Parathyroid adenoma (tissue), 2 donors: ENCODE results near the gene RPL26.

ENCODE experiments used
- H2AFZ ChIP-seq: fragments of 300-600 bp; sonication (generic); one replicate; pipeline ENCODE4 v1.7.0; 2017; ENCODE audit warnings: antibody characterized with exemption, mild to moderate bottlenecking
- H3K27ac ChIP-seq: fragments of 300-600 bp; sonication (generic); one replicate; pipeline ENCODE4 v1.7.0; 2017
- H3K27me3 ChIP-seq: fragments of 300-600 bp; sonication (generic); one replicate; pipeline ENCODE4 v1.7.0; 2017; ENCODE audit warnings: low read length; ENCODE audit not compliant: control insufficient read depth, insufficient read depth
- H3K36me3 ChIP-seq: fragments of 300-600 bp; sonication (generic); one replicate; pipeline ENCODE4 v1.7.0; 2017; ENCODE audit warnings: low read length; ENCODE audit not compliant: control insufficient read depth, insufficient read depth
- H3K4me1 ChIP-seq: fragments of 300-600 bp; sonication (generic); one replicate; pipeline ENCODE4 v1.7.0; 2017; ENCODE audit warnings: control low read depth
- H3K4me2 ChIP-seq: fragments of 300-600 bp; sonication (generic); one replicate; pipeline ENCODE4 v1.7.0; 2017; ENCODE audit warnings: low read length
- H3K4me3 ChIP-seq: fragments of 300-600 bp; sonication (generic); one replicate; pipeline ENCODE4 v1.7.0; 2017; ENCODE audit warnings: low read depth, low read length
- H3K79me2 ChIP-seq: fragments of 300-600 bp; sonication (generic); one replicate; pipeline ENCODE4 v1.7.0; 2017; ENCODE audit warnings: control low read depth
- H3K9ac ChIP-seq: fragments of 300-600 bp; sonication (generic); one replicate; pipeline ENCODE4 v1.7.0; 2017; ENCODE audit warnings: mild to moderate bottlenecking
- H3K9me3 ChIP-seq: fragments of 300-600 bp; sonication (generic); one replicate; pipeline ENCODE4 v1.7.0; 2017; ENCODE audit warnings: low read length; ENCODE audit not compliant: control insufficient read depth
- TF ChIP-seq, protein P1 (sequence below): fragments of 300-600 bp; sonication (generic); IDR thresholded peaks from one replicate; pipeline ENCODE4 v1.7.0; 2017; ENCODE audit warnings: antibody characterized with exemption, mild to moderate bottlenecking
- donor health status: primary hyperparathyroidism.

Gene RPL26

DNA sequence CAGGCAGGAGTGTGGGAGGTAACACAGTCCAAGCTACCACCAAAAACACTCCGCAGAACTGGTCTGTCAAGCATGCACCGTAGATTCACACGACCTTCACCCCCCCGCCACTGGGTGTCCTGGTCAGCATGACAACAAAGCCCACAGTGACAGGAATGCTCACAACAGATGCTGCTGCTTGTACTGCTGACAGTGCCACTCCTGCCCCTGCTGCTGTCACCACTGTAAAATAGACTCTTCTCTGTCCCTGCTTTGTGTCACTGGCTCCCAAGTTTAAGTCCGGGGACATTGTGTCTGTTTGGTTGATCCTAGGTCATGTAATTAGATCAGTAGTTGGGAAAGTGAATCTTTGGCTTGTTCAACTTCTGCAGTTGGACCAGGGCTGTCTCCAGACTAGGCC, 50.3 kb downstream of the RPL26 start:
- Histone ChIP-seq H3K4me2 (peak overlapping the region; percentile 3), H3K79me2 (no peaks in the 10 kb centered on the region), H3K9me3 (no peaks in the 10 kb centered on the region), H3K36me3 (no peaks in the 10 kb centered on the region), H3K27me3 (no peaks in the 10 kb centered on the region), H3K27ac (no peak overlapping the region), H3K4me1 (no peaks in the 10 kb centered on the region), H3K4me3 (no peak overlapping the region), H3K9ac (no peak overlapping the region), H2AFZ (peak overlapping the region; percentile 43)
- TF ChIP-seq, protein P1, sequence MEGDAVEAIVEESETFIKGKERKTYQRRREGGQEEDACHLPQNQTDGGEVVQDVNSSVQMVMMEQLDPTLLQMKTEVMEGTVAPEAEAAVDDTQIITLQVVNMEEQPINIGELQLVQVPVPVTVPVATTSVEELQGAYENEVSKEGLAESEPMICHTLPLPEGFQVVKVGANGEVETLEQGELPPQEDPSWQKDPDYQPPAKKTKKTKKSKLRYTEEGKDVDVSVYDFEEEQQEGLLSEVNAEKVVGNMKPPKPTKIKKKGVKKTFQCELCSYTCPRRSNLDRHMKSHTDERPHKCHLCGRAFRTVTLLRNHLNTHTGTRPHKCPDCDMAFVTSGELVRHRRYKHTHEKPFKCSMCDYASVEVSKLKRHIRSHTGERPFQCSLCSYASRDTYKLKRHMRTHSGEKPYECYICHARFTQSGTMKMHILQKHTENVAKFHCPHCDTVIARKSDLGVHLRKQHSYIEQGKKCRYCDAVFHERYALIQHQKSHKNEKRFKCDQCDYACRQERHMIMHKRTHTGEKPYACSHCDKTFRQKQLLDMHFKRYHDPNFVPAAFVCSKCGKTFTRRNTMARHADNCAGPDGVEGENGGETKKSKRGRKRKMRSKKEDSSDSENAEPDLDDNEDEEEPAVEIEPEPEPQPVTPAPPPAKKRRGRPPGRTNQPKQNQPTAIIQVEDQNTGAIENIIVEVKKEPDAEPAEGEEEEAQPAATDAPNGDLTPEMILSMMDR, result no peak

DNA sequence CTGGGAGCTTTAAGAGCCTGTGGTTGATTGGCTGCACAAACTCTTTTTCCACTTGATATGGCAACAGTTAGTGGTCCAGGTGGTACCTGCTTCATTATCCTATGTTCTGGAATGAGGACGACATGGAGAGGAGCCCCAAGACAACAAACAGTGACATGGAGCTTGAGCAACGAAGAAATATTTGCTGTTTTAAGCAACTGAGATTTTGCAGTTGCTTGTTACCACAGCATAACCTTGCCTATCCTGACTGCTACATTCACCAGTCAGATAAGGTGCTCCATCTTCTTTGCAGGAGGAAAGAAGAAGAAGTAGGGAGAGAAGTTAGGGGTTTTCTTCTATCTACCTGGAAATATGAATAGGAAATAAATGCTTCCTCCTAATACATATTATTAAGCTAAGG, 50.9 kb downstream of the RPL26 start:
- no peaks in the 10 kb centered on the region for H3K79me2 ChIP-seq
- H3K4me2 ChIP-seq, result no peak overlapping the region
- no peaks in the 10 kb centered on the region for H3K27me3 ChIP-seq
- no peak overlapping the region for H3K27ac ChIP-seq
- H3K36me3 ChIP-seq, result no peaks in the 10 kb centered on the region
- no peak overlapping the region for H3K9ac ChIP-seq
- no peak overlapping the region for H3K4me3 ChIP-seq
- H2AFZ ChIP-seq, result no peak overlapping the region
- TF ChIP-seq, protein P1, result no peak
- H3K9me3 ChIP-seq, result no peaks in the 10 kb centered on the region
- H3K4me1 ChIP-seq, result no peaks in the 10 kb centered on the region
